NCI-H128 (cell line): ENCODE data around the gene KANSL3.
"Not testable (repeated sequence)": the region's sequence is repeated elsewhere in the genome, so short reads cannot be mapped to it uniquely, and the experiment has no call there.

ENCODE experiments used
- DNase-seq: peaks from one replicate; lab custom pipeline; 2025; ENCODE audit not compliant: unreplicated experiment; lab: John Stamatoyannopoulos, UW

The KANSL3 gene

GRCh38 chr2:96655526-96655925 is 17.4 kb upstream of the KANSL3 start:
- no peak for DNase-seq

- DNase-seq, result not testable (repeated sequence)
Observed at GRCh38 chr2:96654791-96655190, 16.7 kb upstream of the KANSL3 start.

GRCh38 chr2:96651793-96652192 is 13.7 kb upstream of the KANSL3 start:
- DNase-seq, result no peak

GRCh38 chr2:96649342-96649741 is 11.2 kb upstream of the KANSL3 start:
- DNase-seq, result no peak

- no peak for DNase-seq
Observed at GRCh38 chr2:96648306-96648930, 10.3 kb upstream of the KANSL3 start.

- DNase-seq, result no peak
Observed at GRCh38 chr2:96647681-96648080, 9.6 kb upstream of the KANSL3 start.

GRCh38 chr2:96642564-96643360 is 4.7 kb upstream of the KANSL3 start, which contains the start of gene FER1L5:
FER1L5 (plus strand) TSS chr2:96642764; CDS start chr2:96642837, 73 bp downstream.
- DNase-seq, result no peak

GRCh38 chr2:96637385-96638143 is 548 bp downstream of the KANSL3 start:
- DNase-seq, result no peak

- DNase-seq, result no peak
Observed at GRCh38 chr2:96636551-96637171, 1.5 kb downstream of the KANSL3 start.

- no peak for DNase-seq
Observed at GRCh38 chr2:96633641-96634040, 4.5 kb downstream of the KANSL3 start.

GRCh38 chr2:96631804-96632435 is 6.2 kb downstream of the KANSL3 start:
- DNase-seq, result no peak

- no peak for DNase-seq
Observed at GRCh38 chr2:96626553-96626942, 11.6 kb downstream of the KANSL3 start.

- DNase-seq, result no peak
Observed at GRCh38 chr2:96625571-96626552, 12.2 kb downstream of the KANSL3 start.

- no peak for DNase-seq
Observed at GRCh38 chr2:96623116-96623515, 15.0 kb downstream of the KANSL3 start.

GRCh38 chr2:96622544-96622943 is 15.6 kb downstream of the KANSL3 start:
- DNase-seq, result no peak

- DNase-seq, result no peak
Observed at GRCh38 chr2:96618596-96619283, 19.4 kb downstream of the KANSL3 start.

GRCh38 chr2:96617012-96617411 is 21.1 kb downstream of the KANSL3 start:
- no peak for DNase-seq

- no peak for DNase-seq
Observed at GRCh38 chr2:96616535-96616934, 21.6 kb downstream of the KANSL3 start.

GRCh38 chr2:96616128-96616527 is 22.0 kb downstream of the KANSL3 start:
- no peak for DNase-seq
